Stimulated activated naive CD8-positive, alpha-beta T cell treated with anti-CD3 and anti-CD28 coated beads, Interleukin-15, Interleukin-2, amounts not matched to agents 100 ng/mL and 50 ng/mL, for 24 hours (primary cell): ENCODE data around the gene SIT1.

ENCODE experiments used
- H3K27ac Mint-ChIP-seq: one replicate; pipeline ENCODE4 v1.8.0; 2021; ENCODE audit warnings: mild to moderate bottlenecking, mixed read lengths
- H3K27me3 Mint-ChIP-seq: one replicate; pipeline ENCODE4 v1.8.0; 2021; ENCODE audit warnings: mixed read lengths
- H3K36me3 Mint-ChIP-seq: one replicate; pipeline ENCODE4 v1.8.0; 2021; ENCODE audit warnings: low read depth, mixed read lengths
- H3K4me1 Mint-ChIP-seq: one replicate; pipeline ENCODE4 v1.8.0; 2021; ENCODE audit warnings: low read depth, mixed read lengths
- H3K4me3 Mint-ChIP-seq: one replicate; pipeline ENCODE4 v1.8.0; 2021; ENCODE audit warnings: mild to moderate bottlenecking, mixed read lengths
- H3K9me3 Mint-ChIP-seq: one replicate; pipeline ENCODE4 v1.8.0; 2021; ENCODE audit warnings: mixed read lengths

The SIT1 gene

GRCh38 chr9:35603986-35604577 lies 46.6 kb downstream of the SIT1 start:
- peak overlapping the region; percentile 93 for H3K4me3 Mint-ChIP-seq

DNA sequence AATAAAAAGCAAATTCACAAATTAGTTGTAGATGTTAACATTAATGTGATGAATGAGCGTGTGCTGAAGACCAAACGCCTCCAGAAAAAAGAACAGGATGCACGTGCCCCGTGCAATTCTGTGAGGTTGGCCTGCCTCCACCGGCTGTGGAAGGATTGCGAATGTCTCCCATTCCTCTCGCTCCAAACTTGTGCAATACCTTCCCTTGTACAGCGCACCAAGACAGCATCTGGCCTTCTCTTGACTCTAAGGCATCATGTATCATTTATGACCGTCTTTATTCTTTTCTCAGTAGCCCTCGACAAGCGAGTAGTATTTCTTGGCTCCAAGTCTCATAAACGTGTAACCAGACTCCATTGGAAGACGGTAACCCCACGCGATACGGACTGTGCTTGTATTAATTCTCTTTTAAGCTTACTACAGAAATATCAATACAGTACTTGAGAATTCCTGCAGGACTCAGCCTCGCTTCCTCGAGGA lies 47.2 kb downstream of the SIT1 start:
- Mint-ChIP-seq H3K9me3 (no peaks in the 10 kb centered on the region), H3K4me1 (peaks cover 35% of the 10 kb centered on the region)

More at GRCh38 chr9:35603986-35604577, 46.6 kb downstream of the SIT1 start:
- peaks cover 35% of the 10 kb centered on the region for H3K4me1 Mint-ChIP-seq
- peaks cover 22% of the 10 kb centered on the region for H3K36me3 Mint-ChIP-seq
- no peaks in the 10 kb centered on the region for H3K9me3 Mint-ChIP-seq
- H3K27ac Mint-ChIP-seq, result peak overlapping the region; percentile 99
- H3K27me3 Mint-ChIP-seq, result no peaks in the 10 kb centered on the region

GRCh38 chr9:35599763-35600604 lies 50.7 kb downstream of the SIT1 start:
- Mint-ChIP-seq H3K27ac (no peak overlapping the region), H3K4me1 (peaks cover 24% of the 10 kb centered on the region), H3K27me3 (no peaks in the 10 kb centered on the region), H3K4me3 (no peak overlapping the region), H3K9me3 (no peaks in the 10 kb centered on the region), H3K36me3 (peaks cover 3% of the 10 kb centered on the region)

More for the DNA sequence above, 47.2 kb downstream of the SIT1 start:
- H3K36me3 Mint-ChIP-seq, result peaks cover 17% of the 10 kb centered on the region
- peak overlapping the region; percentile 93 for H3K4me3 Mint-ChIP-seq
- H3K27ac Mint-ChIP-seq, result peak overlapping the region; percentile 99
- H3K27me3 Mint-ChIP-seq, result no peaks in the 10 kb centered on the region
